GM10266 (cell line): ENCODE results near the gene BLVRA.

Source experiments
- DNase-seq: peaks from one replicate; pipeline ENCODE4 v3.0.0; 2012; ENCODE audit errors: extremely low spot score
- CTCF ChIP-seq: IDR thresholded peaks from 2 replicates; pipeline ENCODE4 v1.5.1; 2012; ENCODE audit warnings: mild to moderate bottlenecking, low read depth; ENCODE audit not compliant: control insufficient read depth, insufficient read depth; ENCODE audit errors: missing control alignments

Gene BLVRA

GRCh38 chr7:43758822-43759683, 573 bp downstream of the BLVRA start:
- no peak for TF ChIP-seq CTCF
- peak; percentile 69 for DNase-seq

DNA sequence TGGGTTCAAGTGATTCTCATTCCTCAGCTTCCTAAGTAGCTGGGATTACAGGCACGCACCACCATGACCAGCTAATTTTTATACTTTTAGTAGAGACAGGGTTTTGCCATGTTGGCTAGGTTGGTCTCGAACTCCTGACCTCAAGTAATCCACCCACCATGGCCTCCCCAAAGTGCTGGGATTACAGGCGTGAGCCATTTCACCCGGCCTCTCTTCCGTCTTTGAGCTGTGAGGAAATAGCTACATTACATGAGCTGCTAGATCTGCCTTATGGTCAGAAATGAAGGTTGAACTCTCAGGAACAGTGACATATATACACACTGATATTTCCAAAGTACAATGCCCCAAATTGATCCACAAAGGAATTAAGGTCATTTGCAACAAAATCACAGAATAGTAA, 2.4 kb downstream of the BLVRA start:
- TF ChIP-seq CTCF, result no peak
- no peak for DNase-seq

GRCh38 chr7:43761382-43761781, 2.9 kb downstream of the BLVRA start:
- DNase-seq, result no peak
- no peak for TF ChIP-seq CTCF

DNA sequence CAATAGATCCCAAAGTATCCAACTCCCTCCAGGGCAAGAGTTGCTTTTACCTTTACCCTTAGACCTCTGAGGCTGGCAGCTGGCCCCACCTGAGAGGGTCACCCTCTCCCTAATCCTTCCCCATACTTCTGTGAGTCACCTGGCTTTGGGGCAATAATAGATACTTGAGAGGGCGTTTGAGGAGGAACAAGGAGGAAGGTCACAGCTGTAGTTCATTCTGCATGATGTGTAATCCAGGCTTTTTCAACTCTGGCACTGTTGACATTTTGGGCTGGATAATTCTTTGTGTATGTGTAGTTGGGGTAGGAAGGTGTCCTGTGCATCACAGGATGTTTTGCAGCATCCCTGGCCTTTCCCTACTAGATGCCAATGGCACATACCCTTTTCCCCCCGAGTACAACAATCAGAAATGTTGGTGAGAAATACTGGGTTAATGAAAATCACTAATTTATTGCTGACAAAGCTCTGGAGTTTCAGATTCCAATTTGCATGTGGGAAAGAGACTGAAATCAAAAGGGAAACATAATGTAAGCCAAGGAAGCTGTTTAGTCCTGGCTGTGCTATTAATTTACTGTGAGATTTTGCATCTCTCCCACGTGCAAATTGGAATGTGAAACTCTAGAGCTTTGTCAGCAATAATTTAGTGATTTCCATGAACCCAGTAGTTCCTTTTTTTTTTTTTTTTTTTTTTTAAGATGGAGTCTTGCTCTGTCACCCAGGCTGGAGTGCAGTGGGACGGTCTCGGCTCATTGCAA, 3.6 kb downstream of the BLVRA start:
- no peak for TF ChIP-seq CTCF

GRCh38 chr7:43763183-43763582, 4.7 kb downstream of the BLVRA start:
- TF ChIP-seq CTCF, result no peak
- DNase-seq, result no peak

More for the DNA sequence above, 3.6 kb downstream of the BLVRA start:
- DNase-seq, result no peak

DNA sequence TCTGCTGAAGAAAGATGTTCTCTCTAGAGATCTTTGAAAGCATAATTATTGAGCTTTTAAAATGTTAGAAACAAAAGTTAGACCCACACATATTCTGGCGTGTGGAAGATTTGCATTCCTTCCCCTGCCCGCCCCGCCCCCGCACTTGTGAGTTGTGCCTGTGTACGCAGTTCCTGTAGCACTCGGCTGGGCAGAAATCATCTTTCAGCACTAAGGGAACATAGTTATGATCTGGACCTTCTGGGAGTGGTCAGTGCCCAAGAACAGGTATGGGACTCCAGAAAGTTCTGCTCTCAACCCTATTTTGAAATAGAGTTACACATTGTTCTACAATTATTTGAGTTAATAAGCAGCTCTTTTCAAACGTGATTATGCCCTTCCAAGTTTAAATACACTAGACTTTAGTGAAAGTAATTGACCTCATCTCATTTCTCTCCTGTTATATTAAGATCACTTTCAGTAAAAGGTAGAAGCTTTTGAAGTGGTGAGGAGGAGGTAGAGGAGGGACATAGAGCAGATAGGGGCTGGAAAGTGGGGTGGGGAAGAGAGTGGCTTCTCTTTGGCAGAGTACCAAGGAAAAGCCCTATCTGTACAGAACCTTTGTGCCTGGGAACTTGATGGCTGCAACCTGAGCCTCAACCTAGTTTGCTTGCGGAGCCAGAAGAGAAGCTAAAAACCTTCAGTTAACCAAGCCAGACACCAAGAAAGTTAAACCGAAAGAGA, 5.7 kb downstream of the BLVRA start:
- DNase-seq, result peak; percentile 69
- no peak for TF ChIP-seq CTCF
